ENCODE data around the gene DOCK3. TPM values are rescaled to one million over a fixed set of nuclear protein-coding genes. Genes with fewer than 3 reads are reported as not detected.

DOCK3 gene
- total RNA-seq: under 0.01 TPM in 2 replicates

- peak; percentile 50 for DNase-seq (ENCODE audit: low read depth)
- TF ChIP-seq CTCF (IDR thresholded peaks at IDR 0.05; ENCODE audit: insufficient read depth, low read depth, low read length): no peak
- H3K4me3 ChIP-seq (ENCODE audit: low read depth, low read length): peak within 1 kb of the TSS; percentile 29
Observed at GRCh38 chr3:50674349-50675178, at the start of gene DOCK3. Gene DOCK3, plus strand, starts transcription at chr3:50674927. Its CDS starts 337 bp downstream, at chr3:50675264.

- DNase-seq (ENCODE audit: low read depth): no peak
- H3K4me3 ChIP-seq (ENCODE audit: low read depth, low read length): no peak overlapping the region
- no peak for TF ChIP-seq CTCF (IDR thresholded peaks at IDR 0.05; ENCODE audit: insufficient read depth, low read depth, low read length)
Observed at GRCh38 chr3:50625231-50626182, 49.2 kb upstream of the DOCK3 start.

- DNase-seq (ENCODE audit: low read depth): no peak
- no peak overlapping the region for H3K4me3 ChIP-seq (ENCODE audit: low read depth, low read length)
- no peak for TF ChIP-seq CTCF (IDR thresholded peaks at IDR 0.05; ENCODE audit: insufficient read depth, low read depth, low read length)
Observed at GRCh38 chr3:50626401-50626800, 48.3 kb upstream of the DOCK3 start.

GRCh38 chr3:50627407-50628051 lies 47.2 kb upstream of the DOCK3 start:
- TF ChIP-seq CTCF (IDR thresholded peaks at IDR 0.05; ENCODE audit: insufficient read depth, low read depth, low read length): peak; percentile 40
- H3K4me3 ChIP-seq (ENCODE audit: low read depth, low read length): no peak overlapping the region
- DNase-seq (ENCODE audit: low read depth): peak; percentile 20

GRCh38 chr3:50628601-50629000 lies 46.1 kb upstream of the DOCK3 start:
- no peak for TF ChIP-seq CTCF (IDR thresholded peaks at IDR 0.05; ENCODE audit: insufficient read depth, low read depth, low read length)
- no peak for DNase-seq (ENCODE audit: low read depth)
- no peak overlapping the region for H3K4me3 ChIP-seq (ENCODE audit: low read depth, low read length)

GRCh38 chr3:50630394-50630793 lies 44.3 kb upstream of the DOCK3 start:
- TF ChIP-seq CTCF (IDR thresholded peaks at IDR 0.05; ENCODE audit: insufficient read depth, low read depth, low read length): no peak
- no peak for DNase-seq (ENCODE audit: low read depth)

More at GRCh38 chr3:50630394-50630793, 44.3 kb upstream of the DOCK3 start:
- no peak overlapping the region for H3K4me3 ChIP-seq (ENCODE audit: low read depth, low read length)
